Occipital lobe (tissue), 2 donors: ENCODE data around the gene MOB1A. TPM values are rescaled to one million over a fixed set of nuclear protein-coding genes. Genes with fewer than 3 reads are reported as not detected.
"Not testable (repeated sequence)": the region's sequence is repeated elsewhere in the genome, so short reads cannot be mapped to it uniquely, and the experiment has no call there.

Experiments used
- DNase-seq: peaks from one replicate; lab custom pipeline; 2025; lab: John Stamatoyannopoulos, UW
- total RNA-seq: library from RNA; depleted of rRNA; stranded (reverse); fragments of >200 nt; gene quantifications from one replicate; pipeline ENCODE4 v1.2.3, GENCODE V29; 2014

The MOB1A gene
- total RNA-seq, 1 donor from 2014 or later, result 52.6 TPM

DNA sequence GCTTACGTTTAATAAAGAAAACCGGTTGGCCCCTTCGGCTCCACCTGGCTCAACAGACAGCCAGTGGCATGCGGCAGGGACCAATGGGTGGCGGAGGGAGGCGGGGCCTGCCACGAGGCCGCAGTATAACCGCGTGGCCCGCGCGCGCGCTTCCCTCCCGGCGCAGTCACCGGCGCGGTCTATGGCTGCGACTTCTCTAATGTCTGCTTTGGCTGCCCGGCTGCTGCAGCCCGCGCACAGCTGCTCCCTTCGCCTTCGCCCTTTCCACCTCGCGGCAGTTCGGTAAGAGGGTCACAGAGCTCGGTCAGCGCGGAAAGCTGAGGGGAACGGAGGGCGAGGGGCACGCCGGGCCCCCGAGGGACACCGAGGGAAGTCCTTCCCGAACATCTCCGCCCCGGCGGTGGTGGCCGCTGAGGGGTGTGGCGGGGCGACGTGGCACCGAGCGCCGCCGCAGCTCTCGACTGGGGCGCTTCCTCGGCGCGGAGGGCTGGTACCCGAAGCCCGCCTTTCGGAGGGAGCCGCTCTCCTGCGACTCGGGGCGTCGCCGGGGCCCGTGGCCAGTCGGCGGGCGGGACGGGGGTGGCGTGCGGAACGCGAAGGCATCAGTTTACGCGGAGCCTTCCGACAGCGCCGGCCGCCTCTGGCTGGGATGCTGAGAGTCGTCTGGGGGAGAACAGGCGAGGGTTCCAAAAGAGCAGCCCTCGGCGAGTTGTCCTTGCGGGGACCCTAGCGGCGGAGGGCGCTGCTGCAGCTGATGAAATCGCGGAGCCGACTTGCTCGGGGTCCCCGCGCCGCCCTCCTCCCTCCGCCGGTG is 20.0 kb upstream of the MOB1A start, which contains the start of gene MTHFD2:
Gene MTHFD2, plus strand, starts transcription at position 155 of the 814 bp plus-strand sequence. Its CDS starts 27 bp downstream, at position 182.
- peak; percentile 84 for DNase-seq

DNA sequence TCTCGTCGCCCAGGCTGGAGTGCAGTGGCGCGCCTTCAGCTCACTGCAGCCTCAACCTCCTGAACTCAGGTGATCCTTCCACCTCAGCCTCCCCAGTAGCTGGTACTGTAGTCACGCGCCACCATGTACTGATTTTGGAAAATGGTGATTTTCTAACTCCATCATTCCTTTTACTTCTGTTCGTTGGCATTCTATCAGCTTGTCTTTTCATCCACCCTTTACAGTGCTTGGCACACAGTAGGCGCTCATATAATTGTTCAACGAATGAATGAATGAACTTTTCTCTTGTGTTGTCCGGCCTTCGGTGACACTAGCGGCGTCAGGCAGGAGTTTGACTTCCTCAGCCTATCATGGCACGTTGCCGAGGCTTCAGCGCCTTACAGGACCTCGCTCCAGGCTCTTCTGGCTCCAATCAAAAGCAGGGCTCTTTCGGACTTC is 19.4 kb upstream of the MOB1A start:
- DNase-seq, result no peak

DNA sequence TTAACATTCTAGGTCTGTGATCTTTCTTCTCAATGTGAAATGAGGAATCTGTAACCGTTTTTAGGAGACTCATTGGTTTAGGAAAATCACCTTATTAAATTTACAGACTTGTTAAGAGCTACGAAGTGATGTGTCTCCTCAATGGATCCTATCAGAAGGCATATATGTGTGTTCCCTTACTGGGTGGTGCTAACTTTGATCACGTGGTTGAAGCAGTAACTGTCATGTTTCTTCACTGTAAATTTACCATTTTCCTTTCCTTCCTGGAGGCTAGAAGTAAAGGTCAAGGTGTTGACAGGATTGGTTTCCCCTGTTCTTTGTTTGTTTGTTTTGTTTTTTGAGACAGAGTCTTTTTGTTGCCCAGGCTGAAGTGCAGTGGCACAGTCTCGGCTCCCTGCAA is 18.4 kb upstream of the MOB1A start:
- no peak for DNase-seq

DNA sequence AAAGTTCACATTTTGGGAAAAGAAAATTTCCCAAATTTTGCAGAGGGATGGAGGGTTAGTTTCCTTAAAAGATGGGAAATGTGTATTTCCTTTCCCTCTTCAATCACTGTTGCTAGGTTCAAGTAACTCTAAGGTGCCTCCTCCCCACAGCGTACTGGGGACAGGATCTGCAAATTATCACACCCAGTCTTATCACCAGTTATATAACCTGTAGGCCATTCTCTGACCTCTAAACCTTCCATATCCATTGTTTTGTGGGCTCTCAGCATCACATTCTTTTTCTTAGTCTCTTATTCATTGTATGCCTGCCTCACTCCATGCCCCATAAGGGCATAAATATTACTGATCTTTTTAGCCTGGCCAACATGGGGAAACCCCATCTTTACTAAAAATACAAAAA is 16.1 kb upstream of the MOB1A start:
- DNase-seq, result no peak

DNA sequence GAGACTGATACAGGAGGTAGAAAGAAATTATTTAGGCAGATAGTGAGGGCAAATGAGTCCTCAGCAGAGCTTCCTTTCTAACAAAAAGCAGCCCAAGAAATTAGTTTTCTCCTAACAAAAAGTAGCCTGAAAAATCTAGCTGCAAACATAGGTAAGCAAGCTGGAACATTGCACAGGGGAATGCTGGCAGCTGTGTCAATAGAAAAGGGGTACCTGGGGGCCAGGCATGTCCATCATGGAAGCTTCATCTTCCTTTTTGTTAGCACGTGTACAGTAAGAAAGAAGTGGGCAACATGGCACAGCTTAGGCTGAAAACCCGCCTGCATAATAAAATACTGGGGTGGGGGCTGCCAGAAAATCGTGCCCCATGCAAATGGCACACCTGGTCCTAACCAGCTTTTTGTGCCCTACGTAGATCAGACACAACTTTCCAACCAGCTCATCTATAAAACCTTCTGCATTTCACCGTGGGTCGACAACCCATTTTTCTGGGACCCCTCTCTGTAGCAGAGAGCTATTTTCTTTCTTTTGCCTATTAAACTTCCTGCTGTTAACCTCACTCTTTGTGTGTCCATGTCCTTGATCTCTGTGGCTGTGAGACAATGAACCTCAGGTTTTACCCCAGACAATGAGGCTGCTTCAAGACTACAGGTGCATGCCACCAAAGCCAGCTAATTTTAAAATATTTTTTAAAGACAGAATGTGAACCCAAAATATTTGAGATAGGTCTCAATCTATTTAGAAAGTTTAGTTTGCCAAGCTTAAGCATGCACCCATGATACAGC is 13.1 kb upstream of the MOB1A start:
- DNase-seq, result no peak

DNA sequence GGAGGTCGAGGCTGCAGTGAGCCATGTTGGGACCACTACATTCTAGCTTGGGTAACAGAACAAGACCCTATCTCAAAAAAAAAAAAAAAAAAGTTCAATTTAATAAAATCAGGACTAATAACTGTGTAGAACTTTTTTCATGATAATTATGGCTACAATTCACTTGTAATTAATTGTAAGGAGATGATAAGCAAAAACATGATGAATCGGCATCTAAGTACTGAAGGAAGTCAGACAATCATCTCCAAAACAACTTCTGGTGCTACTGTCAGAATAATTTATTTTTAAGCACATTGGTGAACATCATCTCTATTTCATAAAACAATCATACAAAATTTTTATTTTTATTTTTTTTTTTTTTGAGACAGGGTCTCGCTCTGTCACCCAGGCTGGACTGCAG is 10.0 kb upstream of the MOB1A start:
- DNase-seq, result no peak

DNA sequence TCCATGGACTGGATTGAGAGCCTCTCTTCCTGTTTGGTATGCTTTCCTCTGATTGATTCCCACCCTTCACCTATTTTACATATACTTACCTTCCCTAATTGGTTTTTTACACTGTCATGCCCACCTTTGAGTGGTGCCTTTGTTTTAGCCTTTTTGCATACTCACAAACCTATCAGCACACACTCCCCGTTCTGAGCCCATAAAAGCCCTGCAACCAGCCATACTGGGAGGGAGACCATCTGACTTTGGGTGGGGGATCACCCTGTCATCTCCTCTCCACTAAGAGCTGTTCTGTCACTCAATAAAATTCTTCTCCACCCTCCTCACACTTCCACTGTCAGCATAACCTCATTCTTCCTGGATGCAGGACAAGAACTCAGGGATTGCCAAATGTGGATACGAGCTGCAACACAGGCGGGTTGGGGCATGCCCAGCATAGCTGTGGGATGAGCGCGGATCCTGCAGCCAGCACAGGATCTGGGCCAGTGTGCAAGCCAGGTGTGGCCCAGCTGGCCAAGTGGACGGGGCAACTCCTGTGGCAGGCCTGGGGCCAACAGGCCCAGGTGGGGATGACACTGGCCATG is 9.4 kb upstream of the MOB1A start:
- no peak for DNase-seq

DNA sequence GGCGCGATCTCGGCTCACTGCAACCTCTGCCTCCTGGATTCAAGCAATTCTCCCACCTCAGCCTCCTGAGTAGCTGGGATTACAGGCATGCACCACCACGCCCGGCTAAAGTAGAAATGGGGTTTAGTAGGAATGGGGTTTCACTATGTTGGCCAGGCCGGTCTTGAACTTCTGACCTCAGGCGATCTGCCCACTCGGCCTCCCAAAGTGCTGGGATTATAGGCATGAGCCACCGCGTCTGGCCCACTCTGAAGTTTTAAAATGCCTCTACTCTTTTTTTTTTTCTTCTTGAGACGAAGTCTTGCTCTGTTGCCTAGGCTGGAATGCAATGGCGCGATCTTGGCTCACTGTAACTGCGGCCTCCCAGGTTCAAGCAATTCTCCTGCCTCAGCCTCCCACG is 8.0 kb upstream of the MOB1A start:
- DNase-seq, result not testable (repeated sequence)

DNA sequence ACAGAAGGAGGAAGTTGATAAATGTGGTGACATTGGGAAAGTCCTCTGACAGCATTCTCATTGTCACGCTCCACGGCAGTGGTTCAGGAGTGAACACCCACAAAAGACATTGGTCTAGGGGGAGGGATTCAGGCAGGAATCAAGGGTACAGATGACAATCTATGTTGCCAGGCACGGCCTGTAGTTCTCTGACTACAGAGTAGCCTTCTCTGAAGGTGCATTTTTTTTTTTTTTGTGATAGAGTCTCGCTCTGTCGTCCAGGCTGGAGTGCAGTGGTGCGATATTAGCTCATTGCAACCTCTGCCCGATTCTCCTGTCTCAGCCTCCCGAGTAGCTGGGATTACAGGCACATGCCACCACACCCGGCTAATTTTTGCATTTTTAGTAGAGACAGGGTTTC is 7.4 kb upstream of the MOB1A start:
- no peak for DNase-seq

DNA sequence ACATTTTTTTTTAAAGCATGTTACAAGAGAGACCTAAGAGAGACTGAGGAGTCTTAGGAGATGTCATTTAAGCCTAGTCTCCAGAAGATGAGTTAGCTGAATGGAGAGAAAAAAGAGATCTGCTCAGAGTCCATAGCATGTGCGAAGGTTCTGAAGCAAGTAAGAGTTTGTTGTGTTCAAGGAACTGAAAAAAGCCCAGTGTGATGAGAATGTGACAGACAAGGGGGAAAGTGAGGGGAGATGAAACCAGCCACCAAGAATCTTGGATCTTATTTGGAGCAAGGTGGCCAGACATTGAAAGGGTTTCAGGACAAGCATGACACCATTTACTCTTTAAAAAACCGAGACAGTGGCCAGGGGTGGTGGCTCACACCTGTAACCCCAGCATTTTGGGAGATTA is 5.2 kb upstream of the MOB1A start:
- DNase-seq, result no peak

DNA sequence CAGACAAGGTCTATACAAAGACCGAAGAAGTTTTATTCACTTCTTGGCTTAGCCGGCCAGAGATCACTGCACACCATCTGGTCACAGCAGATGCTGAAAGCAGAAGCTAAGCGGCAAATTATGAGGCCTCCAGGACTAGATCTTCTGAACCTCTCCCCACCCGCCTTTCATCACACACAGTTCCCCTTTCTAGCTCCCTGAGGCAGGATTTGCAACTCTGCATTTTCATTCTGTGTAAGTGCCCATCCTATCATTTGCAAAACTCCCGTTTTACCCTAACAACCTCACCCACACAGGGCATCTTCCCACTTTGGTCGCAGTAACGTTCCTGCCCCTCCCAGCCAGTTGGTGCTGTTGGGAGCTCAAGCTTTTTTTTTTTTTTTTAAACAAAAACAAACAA is 3.1 kb upstream of the MOB1A start:
- DNase-seq, result no peak

DNA sequence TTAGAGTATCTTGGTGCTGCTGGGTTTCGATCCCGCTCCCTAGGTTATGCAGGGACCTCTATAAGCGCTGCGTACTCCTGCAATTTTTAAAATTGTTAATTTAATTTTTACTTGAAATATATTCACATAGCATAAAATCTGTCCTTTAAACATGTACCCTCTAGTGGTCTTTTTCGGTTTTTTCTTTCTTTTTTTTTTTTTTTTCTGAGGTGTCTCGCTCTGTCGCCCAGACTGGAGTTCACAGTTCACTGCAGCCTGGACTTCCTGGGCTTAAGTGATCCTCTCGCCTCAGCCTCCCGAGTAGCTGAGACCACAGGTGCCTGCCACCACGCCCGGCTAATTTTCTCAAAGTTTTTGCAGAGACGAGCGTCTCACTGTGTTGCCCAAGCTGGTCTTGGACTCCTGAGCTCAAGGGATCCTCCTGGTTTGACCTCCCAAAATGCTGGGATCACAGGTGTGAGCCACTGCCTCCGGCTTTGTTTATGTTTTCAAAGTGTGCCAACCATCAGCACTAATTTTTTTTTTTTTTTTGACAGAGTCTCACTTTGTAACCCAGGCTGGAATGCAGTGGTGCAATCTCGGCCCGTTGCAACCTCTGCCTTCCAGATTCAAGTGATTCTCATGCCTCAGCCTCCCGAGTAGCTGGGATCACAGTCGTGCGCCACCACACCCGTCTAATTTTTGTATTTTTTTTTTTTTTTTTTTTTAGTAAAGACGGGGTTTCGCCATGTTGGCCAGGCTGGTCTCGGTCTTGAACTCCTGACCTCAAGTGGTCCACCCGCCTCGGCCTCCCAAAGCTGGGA is 585 bp upstream of the MOB1A start:
- no peak for DNase-seq

DNA sequence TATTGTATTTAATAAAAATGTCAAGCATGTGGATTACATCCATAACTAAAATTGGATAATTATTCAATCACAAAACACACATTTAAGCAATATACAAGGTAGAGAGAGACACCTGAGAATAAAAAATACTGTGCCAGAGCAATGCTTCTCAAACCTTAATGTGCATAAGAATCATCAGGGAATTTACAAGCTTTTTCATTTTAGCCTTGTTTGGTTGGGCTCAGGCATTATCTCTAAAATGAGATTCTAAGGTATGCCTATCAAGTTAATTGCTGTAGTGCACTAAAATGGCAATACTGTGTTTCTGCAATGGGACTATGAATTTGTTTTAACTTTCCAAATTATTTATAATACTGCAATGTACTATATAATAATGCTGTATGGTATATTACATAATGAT is 983 bp downstream of the MOB1A start:
- DNase-seq, result no peak

DNA sequence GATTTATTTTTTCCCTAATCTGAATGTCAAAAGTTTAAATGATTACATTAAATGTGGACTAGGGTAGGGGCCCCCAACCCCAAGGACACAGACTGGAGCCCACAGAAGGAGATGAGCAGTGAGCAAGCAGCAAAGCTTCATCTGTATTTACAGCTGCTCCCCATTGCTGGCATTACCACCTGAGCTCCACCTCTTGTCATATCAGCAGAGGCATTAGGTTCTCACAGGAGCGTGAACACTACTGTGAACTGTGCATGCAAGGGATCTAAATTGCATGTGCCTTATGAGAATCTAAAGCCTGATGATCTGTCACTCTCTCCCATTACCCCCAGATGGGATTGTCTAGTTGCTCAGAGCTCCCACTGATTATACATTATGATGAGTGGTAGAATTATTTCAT is 3.8 kb downstream of the MOB1A start:
- DNase-seq, result no peak

DNA sequence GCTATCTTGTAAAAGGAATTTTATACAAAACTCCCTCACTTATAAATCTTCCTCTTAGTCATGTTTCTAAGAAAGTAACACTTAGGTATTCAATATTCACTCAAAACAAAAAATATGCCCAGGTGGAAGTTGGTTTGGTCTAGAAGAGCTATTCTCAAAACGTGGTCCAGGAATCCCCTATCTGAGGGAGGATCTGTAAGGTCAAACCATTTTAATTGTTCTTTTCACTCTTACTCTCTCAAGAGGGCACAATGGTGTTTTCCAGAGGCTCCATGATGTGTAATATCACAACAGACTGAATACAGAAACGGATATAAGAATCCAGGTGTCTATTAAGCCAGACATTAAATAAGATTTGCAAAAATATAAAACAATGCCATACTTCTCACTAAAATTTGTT is 9.9 kb downstream of the MOB1A start:
- no peak for DNase-seq

DNA sequence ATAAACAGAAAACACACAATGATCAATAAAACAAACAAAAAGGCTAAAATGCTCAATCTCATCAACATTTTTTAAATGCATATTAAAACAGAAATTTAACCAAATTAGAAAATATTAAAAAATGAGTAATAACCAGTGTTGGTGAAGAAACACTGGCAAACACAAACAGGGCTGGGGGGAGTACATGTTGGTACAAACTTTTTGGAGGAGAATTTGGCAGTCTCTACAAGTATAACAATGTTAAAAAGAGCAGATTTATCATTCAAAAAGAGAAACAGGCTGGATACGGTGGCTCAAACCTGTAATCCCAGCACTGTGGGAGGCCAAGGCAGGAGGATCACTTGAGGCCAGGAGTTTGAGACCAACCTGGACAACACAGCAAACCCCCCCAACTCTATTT is 13.9 kb downstream of the MOB1A start:
- DNase-seq, result no peak

DNA sequence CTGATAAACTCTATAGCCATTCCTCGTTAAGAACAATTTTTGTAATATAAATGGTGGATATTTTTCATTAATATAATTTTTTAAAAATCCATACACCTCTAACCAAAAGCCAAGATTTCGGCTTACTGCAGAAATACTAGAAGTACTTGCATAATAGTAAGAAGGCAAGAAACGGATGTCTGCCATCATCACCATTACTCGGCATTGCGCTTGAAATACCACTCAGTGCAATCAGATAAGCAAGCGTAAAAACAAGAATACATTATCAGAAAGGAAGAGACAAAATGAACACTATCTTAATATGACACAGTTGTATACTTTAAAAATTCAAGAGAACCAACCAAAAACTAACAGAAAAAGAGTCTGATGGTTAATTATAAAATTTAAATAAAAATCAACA is 15.7 kb downstream of the MOB1A start:
- DNase-seq, result no peak

DNA sequence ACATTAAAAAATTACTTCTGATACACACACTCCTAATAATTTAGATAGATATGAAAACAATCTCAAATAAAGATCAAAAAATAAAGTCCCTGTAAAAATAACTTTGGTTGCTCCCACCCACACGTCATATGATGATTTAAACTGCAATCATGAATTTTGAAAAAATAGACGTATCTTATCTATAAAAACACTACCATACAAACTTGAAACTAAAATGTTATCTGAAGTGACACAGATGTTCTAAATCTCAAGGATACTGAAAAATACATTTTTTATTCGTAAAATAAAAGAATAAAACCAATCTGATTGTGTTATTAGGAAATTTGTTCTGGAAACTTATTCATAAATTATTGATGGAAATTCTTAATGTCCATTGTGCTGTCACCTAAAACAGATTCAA is 22.8 kb downstream of the MOB1A start:
- DNase-seq, result no peak

DNA sequence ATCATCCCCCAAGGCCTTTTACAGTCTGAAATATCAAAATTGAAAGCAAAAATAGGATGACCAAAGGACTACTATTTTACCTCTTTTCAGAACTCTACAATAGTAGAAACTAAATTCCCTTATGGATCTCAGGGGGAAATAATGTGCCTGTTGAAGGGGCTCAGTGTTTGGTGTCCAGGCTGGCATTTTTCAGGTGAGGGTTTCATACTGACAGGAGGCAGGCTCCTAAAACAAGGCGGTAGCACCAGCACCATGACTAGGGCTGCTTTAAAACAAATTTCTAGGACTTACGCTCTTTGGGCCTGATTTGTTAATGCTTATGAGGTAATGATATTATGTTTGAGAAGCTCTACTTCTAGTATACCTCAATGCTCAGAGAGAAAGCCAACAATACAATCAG is 25.7 kb downstream of the MOB1A start:
- no peak for DNase-seq

DNA sequence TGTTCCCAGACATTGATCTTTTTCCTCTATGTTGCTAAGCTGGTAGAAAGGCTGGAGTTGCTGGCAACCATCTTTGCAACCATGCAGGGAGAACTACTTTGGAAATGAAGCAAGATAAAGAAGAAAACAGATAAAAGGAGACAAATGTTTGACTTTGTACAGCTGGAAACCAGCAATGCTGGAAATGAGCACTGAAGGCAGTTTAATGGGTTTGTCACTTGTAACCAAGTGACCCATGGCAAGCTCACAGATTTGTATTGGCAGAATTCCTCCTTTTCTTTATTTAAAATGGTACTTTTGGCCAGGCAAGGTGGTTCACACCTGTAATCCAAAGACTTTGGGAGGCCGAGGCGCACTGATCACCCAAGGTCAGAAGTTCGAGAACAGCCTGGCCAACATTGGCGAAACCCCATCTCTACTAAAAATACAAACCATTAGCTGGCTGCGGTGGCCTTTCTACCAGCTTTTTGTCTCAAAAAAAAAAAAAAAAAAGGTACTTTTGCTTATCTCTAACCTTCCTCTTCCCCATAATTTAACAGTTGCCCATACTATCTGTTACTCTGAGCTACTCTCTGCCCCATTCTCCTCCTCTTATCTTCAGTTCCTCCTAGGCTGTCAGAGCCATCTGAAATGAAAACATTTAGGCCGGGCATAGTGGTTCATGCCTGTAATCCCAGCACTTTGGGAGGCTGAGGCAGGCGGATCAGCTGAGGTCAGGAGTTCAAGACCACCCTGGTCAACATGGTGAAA is 28.9 kb downstream of the MOB1A start:
- DNase-seq, result no peak

DNA sequence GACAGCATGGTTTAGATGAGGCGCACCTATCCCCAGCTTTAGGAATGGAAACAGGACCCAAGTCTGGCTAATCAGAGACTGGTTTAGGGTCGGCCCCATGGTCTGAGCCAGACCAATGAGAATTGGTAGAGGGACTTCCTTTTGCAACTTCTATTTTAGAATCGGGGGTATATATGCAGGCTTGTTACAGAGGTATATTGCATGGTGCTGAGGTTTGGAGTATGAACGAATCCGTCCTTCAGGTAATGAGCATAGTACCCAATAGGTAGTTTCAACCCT is 29.5 kb downstream of the MOB1A start:
- no peak for DNase-seq
